ENCODE results near the gene CCDC91.

DNA sequence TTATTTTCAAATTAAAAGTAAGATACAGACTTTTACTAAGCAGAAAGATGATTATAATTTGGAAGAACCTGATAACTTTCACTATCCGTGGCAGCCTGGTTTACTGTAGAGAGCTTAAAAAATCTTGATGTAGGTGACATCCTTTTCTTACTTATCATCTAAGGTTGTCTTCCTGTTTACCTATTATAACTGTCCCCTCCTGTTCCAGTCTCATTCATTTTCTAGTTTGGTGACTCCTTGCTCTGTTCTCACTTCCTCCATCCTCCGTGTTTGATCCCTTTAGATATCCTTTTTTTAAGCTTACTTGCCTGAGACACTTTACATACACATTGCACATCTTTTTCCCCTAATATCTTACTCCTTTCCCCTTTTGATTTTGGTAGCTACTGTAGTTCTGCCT, 27.5 kb downstream of the CCDC91 start:
- TF ChIP-seq ZNF155 (tag by site-specific recombination; IDR thresholded peaks at IDR 0.05) (no peak), ZNF132 (tag by site-specific recombination; IDR thresholded peaks at IDR 0.05; ENCODE audit: borderline replicate concordance) (no peak), ZSCAN30 (tag by site-specific recombination; IDR thresholded peaks at IDR 0.05) (no peak)
- TF ChIP-seq, protein P1, sequence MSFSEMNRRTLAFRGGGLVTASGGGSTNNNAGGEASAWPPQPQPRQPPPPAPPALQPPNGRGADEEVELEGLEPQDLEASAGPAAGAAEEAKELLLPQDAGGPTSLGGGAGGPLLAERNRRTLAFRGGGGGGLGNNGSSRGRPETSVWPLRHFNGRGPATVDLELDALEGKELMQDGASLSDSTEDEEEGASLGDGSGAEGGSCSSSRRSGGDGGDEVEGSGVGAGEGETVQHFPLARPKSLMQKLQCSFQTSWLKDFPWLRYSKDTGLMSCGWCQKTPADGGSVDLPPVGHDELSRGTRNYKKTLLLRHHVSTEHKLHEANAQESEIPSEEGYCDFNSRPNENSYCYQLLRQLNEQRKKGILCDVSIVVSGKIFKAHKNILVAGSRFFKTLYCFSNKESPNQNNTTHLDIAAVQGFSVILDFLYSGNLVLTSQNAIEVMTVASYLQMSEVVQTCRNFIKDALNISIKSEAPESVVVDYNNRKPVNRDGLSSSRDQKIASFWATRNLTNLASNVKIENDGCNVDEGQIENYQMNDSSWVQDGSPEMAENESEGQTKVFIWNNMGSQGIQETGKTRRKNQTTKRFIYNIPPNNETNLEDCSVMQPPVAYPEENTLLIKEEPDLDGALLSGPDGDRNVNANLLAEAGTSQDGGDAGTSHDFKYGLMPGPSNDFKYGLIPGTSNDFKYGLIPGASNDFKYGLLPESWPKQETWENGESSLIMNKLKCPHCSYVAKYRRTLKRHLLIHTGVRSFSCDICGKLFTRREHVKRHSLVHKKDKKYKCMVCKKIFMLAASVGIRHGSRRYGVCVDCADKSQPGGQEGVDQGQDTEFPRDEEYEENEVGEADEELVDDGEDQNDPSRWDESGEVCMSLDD (tag by site-specific recombination; IDR thresholded peaks at IDR 0.05): no peak

Data from HEK293 (cell line).